PFSK-1 (cell line): ENCODE data around the gene ARSG.

Experiments used
- POLR2AphosphoS5 ChIP-seq: IDR thresholded peaks from 2 replicates; pipeline ENCODE4 v1.6.1; 2012; ENCODE audit warnings: low read depth, mild to moderate bottlenecking, control low read depth, low read length, moderate library complexity
- REST ChIP-seq, 2 experiments: IDR thresholded peaks; 2 replicates each; pipeline versions ENCODE4 v1.6.1 to v1.8.0; 2011 to 2012; ENCODE audit warnings: low read depth in 2 of 2, low read length in 2 of 2, control low read depth in 1 of 2, inconsistent platforms in 1 of 2, mild to moderate bottlenecking in 1 of 2, moderate library complexity in 1 of 2; ENCODE audit not compliant: insufficient read depth in 1 of 2
- SIN3A ChIP-seq: IDR thresholded peaks from 2 replicates; pipeline ENCODE4 v1.6.1; 2012; ENCODE audit warnings: mild to moderate bottlenecking, low read length, moderate library complexity, borderline replicate concordance; ENCODE audit not compliant: insufficient read depth
- TAF1 ChIP-seq: IDR thresholded peaks from 2 replicates; pipeline ENCODE4 v1.6.1; 2012; ENCODE audit warnings: low read length, control low read depth, borderline replicate concordance; ENCODE audit not compliant: insufficient read depth

DNA sequence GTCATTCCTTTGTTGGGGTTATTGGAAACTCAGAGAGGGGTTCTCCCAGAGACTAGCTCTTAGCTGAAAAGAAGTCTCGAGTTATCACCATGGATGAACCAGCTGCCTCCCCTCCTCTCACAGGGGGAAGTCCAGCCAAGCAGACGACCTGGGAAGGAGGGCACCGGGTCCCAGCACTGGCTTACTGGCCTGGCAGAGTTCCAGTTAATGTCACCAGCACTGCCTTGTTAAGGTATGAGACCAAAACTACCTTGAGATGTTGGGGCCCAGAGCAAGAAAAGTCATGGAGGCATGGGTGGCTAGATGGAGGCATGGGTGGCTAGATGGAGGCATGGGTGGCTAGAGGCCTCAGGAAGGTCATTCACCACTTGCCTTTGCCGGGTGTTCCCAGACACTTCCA is 93.6 kb downstream of the ARSG start:
- TF ChIP-seq SIN3A (no peak), POLR2AphosphoS5 (no peak), TAF1 (no peak), REST (IDR thresholded peaks at IDR 0.05; ENCODE audit: insufficient read depth in 1 of 2, low read depth in 2 of 2, low read length in 2 of 2) (no peak)
